GM18873 (cell line): Measurements from ENCODE around the gene KLF7.

ENCODE experiments used
- ATAC-seq: cut with Tn5 transposase; IDR thresholded peaks from one replicate; pipeline ENCODE4 v1.9.1; 2021; ENCODE audit warnings: mild to moderate bottlenecking, moderate library complexity, moderate number of reproducible peaks; ENCODE audit not compliant: unreplicated experiment, low FRiP score

Gene KLF7

DNA sequence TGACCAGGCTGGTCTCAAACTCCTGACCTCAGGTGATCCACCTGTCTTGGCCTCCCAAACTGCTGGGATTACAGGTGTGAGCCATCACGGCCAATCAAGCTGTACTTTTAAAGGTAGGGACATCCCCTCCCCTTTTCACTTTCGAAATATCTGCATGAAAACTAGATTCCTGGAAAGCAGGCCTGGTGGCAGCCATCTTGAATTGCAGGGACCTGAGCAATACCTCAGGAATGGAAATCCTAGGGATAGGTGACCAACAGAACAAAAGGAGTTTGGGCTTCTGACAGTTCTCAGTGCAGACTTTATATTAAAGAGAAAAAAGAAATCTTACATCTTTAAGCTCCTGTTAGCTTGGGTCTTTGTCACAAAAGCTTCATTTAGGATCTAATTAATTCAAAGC lies 62.6 kb downstream of the KLF7 start:
- no peak for ATAC-seq

DNA sequence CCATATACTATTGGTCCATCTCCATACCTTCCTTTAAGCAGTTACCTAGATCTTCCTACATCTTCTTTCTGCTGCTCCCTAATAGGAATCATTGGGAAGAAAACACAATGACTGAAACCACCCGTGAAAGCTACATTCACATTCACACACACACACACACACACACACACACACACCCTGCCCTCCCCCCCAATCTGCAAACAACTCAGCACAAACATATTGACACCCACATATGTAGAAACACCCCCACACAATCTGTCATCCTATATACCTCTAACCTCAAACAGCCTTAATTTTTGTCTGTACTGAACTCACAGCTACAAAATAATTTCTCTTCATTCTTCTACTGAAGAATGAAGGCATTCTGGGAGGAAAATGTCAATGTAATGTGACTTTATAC lies 63.8 kb downstream of the KLF7 start:
- ATAC-seq: no peak

DNA sequence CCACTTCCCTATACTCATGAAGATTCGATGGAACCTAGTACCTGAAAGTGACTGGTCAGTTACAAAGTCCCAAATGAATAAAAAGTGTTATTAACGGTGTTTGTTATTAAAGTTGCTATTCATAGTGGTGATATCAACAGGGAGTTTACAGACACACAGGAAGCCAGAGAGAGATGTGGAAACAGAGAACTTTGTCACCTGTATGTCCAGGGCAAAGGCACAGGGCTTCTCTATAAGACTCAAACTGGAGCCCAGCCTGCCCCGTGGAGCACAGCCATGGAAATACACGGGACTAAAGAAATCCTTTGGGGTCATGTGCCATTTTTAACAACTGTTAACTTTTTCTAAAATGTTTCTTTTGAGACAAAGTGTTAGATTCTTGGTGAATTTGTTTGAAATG lies 68.5 kb downstream of the KLF7 start:
- no peak for ATAC-seq

DNA sequence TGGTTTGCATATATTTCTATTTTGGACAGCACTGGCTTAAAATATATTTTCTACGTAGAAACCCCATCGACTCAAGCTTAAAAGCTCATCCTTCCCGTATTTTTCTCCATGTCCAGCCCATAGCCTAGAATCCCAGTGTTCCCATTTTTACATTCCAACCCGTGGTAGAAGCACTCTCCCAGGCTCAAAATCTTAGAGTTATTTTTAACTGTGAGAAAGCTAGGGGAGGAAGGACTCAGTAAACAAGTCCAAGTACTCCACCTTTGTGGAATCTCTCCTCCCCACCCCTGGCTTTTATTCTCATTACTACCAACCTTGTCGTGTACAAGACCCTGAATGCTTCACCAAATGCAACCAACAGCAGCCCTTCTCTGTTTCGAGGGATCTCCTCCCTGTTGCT lies 69.8 kb downstream of the KLF7 start:
- ATAC-seq: no peak

DNA sequence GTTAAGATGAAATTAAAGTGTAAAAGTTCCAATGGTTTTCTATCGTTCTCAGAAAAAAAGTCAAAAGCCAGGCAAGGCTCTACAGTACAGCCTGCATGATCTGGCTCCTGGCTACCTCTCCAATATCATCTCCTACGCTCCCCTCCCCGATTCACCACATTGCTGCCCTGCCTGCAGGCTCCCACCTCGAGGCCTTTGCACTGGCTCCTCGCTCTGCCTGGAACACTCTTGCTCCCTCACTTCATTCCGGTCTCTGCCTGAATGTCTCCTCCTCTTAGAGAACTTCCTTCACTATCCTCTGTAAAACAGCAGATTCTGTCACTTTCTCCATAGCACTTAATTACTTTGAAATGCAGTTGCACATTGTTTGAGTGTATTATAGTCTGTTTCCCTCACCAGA lies 72.5 kb downstream of the KLF7 start:
- no peak for ATAC-seq

DNA sequence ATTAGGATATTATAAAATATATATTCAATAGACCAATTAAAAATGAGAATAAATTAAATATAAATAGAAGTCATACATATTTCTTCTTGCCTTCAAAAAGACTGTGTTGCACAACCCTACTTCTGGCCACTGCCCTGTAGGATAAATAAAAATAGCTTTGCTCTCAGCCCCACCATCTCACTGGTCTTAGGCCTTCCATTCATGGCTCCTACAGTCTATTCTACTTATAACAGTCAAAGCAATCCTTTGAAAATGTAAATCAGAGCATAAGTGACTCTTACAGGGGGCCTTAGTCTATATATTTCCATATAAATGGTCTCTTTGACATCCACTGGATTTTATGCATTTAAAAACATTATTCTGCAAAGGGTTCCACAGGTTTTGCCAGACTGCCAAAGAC lies 72.9 kb downstream of the KLF7 start:
- ATAC-seq: no peak

DNA sequence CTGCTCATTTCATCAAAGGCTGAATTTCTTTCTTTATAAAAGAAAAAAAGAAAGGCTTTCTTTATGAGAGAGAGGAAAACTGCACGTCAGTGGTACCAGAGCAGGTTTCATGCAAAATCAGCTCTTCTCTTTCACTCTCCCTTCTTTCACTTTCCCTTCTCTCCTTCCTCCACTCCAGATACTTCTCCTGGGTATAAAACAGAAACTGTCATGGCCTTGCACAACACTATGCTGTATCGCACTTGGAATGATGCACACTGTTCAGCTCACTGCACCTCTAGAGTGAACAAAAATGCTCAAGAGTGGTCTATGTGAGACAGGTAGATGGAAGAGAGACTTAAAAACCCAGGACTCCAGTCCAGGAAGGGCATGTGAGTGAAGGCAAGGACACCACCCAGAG lies 73.8 kb downstream of the KLF7 start:
- ATAC-seq: no peak

DNA sequence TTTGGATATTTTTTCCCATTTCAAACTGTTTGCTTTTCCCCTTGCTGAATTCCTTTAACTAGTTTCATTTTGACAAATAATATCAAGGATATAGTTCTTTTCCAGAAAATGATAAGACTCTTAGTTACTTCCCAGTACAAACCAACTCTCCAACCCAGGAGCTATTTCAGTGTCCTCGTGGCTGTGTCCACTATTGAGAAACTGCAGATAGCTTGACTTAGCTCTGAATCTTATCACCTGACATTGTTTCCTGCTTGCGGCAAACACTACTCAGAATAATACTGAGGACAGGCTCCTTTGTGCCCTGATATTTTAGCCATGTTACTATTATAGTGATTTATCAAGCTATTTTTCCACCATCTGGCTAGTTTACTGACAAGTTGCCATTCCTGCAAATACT lies 74.6 kb downstream of the KLF7 start:
- no peak for ATAC-seq

DNA sequence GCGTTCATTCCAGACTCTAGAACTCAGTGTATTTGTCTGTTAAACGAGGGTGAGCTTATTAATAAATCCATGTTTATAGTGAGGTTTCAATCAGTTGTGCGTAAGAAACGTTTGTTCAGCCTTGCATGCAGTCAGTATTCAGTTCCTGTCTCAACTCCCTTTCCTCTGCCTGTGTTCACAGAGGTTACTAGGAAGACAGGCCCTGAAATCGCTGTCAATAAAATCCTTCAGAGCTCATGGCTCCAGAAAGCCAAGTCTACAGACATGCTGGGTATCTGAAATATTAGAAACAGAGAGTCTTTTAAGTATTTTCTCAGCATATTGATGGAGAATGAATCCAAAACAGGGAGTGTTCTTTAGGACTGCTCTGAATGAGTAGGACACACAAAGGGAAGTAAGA lies 75.4 kb downstream of the KLF7 start:
- ATAC-seq: no peak

DNA sequence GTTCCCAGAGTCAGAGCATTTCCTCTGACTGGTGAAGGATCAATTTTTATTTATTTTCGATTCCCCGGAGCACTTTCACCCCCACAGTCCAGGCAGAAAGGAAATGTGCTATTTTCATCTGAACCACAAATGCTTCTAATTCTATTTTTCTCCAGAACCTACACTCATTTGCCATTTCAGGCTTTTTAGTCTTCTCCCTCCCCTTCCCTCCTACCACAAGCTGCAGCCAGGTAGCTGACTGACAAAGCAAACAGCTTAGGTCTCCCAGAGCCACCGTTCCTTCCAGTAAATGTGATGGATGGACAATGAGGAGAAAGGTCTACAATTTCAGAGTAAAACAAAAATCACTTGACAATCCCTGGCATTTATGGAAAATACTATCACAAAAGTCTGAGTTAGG lies 76.9 kb downstream of the KLF7 start:
- ATAC-seq: no peak

DNA sequence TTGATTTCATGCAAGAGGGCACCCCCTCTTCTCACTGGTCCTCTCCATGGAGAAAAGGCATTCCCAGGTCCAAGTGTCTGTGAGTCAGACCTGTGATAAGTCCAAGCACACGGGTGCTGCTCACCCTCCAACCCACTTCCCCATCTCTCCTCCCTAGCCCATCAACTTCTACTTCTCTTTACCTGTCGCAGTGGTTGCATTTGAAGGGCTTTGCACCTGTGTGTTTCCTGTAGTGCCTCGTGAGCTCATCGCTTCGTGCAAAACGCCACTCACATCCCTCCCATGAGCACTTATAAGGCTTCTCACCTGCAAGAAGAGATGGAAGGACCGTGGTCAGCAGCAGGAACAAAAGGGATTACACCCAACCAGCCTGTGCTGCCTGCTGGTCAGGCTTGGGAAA lies 77.5 kb downstream of the KLF7 start:
- no peak for ATAC-seq

DNA sequence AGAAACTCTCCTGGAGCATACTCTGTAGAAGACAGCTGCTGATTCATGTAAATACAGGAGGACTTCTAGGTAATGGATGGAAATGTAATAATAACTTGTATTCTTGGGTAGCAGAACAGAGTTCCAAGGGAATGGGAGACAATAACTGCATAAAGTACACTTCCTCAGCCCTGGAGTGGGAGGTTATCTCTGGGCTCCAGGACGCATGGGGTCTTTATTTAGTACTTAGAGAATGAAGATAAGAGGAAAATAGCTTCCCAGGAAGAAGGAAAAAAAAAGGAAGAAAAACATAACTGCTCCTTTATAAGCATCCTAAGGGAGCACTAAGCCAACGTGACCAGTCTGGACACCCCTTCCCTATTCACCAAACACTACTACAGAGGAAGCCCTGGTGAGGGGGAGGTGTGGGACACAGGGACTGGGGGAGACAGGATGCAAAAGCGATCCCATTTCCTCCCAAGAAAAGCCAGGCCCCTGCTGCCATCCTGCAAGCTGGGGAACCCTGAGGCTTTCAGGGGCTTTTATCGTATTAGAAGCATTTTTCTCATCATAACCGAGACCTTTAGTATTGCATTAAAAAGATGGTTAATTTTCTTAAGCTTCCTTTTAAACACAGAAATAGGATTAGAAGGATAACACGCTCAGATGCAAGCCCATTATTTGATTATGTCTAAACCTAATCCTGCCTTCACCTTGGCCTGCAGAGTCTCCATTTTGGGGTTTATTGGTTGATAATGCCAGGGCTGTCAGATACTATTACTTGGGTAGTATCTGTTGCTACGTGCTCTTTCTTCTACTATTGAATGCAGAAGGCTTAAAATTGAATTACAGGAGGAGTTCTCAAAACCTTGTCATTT lies 78.5 kb downstream of the KLF7 start:
- no peak for ATAC-seq

DNA sequence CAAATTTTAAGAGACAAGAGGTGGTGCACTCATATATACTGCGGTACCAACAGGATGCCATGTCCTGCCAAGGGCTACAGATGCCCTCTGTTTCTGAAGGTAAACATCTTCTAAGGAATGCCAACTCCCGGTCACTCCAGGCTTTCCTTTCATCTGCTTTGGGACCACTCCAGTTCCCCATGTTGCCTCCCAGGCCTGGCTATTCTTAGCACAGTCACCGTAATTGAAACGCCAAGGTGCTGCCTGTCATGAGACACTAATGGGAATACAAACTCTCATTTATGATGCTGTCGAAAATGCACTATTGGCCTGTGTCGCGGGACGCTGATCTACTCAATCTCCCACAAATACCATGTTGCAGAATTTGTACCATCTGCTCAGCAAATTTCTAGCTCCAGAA lies 79.6 kb downstream of the KLF7 start:
- no peak for ATAC-seq

DNA sequence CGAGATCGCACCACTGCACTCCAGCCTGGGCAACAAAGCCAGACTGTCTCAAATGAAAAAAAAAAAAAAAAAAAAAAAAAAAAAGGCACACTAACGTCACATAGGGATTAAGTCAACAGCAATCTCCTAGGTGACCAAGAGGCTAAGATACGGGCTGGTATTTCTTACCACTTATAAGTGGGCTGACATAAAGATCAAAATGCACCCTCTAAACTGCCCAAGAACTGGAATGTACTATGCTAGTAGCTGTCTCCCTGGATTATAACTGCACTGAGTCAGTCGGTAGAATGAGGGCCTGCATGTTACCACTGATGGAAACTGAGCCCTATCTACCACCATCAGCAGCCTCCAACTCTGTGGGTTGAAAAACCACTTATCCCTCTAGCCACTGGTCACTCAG lies 80.6 kb downstream of the KLF7 start:
- no peak for ATAC-seq

DNA sequence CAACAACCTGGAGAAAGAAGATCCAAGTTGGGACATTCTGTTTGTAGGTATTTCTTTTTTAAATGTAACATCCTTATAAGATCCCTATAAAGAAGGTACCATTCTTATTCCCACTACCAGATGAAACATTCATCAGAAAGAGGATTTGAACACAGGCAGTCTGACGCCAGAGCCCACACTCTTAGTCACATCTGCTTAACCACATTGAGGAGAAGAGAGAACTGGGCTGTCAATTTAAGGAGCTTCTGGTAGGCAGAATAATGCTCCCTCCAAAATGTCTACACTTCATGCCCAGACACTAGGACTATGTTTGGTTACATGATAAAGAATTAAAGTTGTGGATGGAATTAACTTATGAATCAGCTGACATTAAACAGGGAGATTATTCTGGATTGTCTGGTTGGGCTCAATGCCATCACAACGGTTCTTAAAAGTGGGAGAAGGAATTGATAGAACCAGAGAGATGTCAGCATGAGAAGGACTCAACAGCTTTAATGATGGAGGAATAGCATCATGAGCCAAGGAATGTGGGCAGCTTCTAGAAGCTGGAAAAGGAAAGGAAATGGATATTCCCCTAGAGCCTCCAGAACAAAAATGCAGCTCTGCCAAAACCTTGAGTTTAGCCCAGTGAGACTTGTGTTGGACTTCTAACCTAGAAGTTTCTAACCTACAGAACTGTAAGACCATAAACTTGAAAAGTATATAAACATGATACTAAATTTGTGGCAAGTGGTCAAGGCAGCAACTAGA lies 82.2 kb downstream of the KLF7 start:
- no peak for ATAC-seq

DNA sequence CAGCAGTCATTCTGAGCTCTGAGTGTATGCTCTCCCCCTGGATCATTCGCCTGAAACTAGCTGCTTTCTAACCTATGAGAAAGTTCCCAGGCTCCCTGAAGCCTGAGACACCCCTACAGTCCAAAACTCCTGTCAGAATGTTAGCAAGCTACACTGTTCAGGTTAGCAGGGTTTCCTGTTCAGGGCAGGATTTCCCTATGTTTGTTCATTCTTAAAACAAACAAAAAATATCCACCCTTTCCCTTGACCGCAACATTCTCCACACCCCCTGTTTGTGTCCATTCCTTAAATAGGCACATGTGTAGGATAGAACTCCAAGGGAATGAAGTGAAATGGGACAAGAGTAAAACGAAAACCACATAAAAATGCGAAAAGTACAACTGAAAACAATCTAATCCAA lies 83.1 kb downstream of the KLF7 start:
- ATAC-seq: no peak

DNA sequence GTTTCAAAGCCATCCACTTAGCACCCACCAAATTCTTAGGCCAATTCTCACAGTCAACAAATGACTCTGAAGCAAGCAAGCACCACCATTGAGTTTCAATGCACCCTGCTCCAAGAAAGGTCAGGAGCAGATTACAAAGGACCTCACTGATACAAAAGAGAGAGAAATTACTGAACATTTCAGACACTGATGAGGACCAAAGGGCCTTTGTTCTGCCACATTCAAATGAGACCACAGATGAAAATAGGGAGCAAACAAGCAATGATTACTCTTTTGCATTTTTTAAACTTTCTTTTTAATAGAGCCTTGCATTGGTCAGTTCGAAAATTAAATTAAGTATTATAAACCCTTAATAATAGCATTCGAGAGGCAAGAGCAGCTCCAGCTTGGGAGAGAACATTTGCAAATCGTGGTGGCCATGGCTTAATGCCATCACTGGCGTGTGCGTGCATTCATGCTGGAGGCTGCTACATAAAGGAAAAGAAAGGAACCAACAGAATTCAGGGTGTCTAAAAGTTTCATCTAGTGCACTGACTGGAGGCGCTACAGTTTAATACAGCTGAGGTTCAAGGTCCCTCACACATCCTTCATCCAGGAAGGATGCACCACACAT lies 87.5 kb downstream of the KLF7 start:
- ATAC-seq: no peak

DNA sequence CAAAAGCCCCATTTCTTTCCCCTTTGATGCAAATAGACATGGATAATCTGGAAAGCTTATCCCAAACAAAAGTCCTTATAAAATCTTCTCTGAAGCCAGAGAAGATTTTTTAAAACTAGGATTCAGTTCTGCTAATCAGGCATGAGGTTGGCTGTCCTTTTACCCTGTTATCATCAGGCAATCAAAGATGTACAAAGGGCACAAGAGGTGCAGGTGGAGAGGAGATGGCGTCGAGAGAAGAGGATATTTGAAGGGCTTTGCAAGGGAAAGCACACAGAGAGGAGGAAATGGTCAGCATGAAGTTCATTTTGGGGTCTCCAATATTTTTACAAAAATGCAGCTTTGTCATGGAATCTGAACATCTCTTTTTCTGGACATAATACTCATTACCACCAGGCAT lies 88.5 kb downstream of the KLF7 start:
- no peak for ATAC-seq

DNA sequence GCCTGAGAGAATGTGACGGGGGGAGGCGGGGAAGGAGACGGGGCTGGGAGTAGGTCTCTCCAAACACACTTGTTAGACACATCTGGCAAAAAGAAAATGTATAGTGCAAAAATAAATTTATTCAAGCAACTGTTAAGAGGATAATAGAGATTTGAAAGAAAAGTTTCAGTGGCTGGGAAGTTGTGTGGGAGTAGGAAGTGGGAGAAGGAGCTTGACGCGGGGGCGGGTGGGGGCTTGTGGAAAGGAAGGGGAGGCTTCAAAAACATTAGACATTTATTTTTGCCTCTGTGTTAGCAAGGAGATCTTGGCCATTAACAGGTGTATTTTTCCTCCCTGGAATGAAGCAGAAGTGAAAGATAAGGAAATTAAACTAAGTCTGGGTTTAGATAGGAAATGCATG lies 90.3 kb downstream of the KLF7 start:
- no peak for ATAC-seq

DNA sequence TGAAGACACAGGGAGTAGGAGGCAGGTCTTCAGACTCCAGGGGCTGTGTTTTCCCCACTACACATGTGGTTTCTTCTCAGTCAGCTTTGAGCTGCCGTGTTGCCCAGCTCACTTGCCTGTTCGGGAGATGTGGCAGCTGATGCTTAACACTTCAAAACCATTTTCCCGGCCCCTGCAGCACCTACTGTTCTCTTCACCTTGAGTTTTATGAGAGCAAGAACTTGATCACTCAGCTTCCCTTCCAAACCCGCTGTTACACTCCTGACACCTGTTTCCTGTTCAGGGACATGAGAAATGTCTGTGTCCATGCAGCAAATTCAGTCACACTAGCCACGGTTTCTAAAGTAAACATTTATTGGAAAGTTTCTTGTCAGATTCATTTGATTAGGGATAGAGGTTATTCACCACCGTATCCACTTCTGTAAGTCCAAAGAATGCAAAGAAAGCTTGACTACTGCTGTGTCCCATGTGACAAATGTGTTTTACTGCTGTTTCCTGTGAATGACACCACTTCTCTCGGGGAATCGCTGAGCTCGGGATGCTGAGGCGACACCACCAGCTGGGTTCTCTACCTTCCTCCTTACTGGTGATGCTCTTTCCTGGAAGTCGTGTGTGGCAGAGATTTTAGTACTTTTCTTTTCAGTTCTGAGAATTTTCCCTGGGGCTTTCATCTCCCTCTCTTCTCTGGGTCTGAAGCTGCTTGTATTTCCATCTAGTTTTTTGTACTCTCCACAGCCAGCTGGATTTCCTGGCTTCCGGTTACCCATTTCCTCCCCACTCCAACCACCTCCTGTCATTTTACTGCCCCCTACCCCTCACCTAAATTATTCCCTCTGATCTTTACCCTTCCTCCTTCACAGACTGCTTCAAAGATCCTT lies 91.7 kb downstream of the KLF7 start:
- no peak for ATAC-seq

DNA sequence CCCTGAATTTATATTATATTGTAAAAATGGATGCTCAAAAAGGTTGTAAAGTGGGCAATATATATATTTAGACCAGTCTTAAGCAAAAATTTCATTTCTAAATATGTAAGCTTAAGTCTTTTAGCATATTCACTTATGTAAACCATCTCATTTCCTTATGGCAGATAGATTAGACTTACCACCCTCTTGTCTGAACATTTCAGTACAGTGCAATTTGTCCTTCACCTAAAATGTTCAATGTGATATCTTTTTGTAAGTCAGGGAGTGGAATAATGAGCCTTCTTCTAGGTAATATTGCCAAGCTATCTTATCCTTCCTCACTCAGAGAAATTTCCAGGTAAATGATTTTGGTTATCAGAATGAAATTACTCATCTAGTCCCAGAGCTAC lies 92.3 kb downstream of the KLF7 start:
- no peak for ATAC-seq
